ENCODE measurements around the gene ADK.

Gene ADK

DNA sequence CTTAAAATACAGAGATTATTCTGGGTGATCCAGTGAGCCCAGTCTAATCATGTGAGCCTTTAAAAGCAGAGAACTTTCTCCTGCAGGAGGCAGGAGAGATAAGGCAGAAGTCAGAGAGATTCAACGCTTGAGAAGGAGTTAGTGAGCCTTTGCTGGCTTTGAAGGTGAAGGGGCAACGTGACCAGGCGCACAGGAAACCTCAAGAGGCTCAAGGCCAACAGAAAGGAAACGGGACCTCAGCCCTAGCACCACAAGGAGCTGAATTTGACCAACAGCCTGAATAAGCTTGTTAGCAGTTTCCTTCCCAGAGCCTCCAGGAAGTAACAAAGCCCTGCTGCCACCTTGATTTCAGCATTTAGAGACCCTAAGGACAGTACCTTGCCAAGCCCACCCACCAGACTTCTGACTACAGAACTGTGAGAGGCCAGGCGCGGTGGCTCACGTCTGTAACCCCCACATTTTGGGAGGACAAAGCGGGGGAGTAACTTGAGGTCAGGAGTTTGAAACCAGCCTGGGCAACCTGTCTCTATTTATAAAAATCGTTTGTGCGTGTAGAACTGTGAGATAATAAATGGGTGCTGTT lies 588.1 kb downstream of the ADK start:
- DNase-seq (ENCODE audit: low read depth in 2 of 2), result no peak

DNA sequence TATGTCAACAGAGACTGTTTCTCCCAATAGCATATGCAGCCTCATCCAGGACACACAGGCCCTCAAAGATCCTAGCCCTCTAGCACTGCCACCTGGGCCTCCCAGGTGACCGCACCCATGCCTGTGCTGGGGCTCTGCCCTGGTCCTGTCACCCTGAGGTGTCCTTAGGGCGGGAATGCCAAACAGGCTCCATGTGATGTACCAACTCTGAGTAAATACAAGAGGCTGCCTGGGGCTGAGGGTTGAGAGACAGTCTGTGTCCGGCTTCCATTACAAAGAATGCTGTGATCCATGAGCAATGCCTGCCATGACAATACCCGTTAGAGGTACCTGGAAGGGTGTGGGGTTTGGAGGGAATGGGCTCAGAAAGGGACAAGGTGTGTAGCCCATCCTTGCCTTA lies 592.4 kb downstream of the ADK start:
- no peak for DNase-seq (ENCODE audit: low read depth in 2 of 2)

DNA sequence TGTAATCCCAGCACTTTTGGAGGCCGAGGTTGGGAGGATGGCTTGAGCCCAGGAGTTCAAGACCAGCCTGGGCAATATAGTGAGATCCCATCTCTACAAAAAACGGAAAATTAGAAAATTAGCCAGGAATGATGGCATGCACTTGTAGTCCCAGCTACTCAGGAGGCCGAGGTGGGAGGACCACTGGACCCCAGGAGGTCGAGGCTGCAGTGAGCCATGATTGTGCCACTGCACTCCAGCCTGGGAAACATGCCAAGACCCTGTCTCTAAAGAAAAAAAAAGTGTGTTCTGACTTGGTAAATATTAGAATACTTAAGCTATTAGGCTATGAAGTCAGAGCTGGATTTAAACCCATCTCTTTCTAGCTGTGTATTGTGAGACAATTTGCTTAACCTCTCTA lies 594.4 kb downstream of the ADK start:
- DNase-seq (ENCODE audit: low read depth in 2 of 2), result no peak

DNA sequence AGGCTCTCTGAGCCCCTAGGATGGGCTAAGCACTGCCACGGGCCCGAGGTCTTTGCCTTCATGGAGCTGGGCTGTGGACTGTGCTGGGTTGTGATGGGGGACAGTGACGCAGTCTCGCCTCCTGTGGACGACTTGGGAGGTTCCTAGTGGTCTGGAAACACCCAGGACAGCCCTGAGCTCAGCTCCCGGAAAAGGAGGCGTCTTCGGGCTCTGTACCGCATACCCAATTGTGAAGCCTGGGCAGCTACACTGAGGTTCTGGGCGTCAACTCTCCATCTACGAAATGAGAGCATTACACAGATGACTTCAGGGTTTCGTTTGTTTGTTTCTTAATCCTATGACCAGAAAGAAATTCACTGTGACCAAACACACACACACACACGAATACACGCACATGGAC lies 595.8 kb downstream of the ADK start:
- DNase-seq (ENCODE audit: low read depth in 2 of 2), result no peak

DNA sequence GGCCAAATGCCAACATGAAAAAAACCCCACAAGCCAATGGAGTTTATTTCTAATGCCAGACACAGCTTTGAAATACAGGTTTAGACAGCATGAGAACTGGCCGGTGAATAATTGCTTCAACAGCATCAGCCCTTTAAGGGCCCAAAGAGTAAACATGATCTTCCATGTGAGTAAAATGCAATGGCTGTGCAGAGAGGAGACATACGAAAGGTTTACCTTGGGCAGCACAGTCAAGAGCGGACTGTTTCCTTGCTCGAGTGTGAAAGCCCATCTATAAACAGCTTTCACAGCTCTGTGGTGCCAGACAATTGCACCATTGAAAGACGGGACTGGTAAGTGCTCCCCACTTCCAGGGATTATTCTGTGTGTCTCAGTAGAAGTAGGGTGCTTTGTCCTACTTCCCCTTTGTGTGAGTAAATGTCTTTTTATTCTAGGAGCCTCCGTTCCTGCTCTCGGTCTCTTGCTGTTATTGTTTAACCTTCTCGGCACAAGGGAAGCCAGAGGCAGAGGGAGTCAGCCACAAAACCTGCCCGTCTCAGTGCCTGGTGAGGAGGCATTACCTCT lies 597.5 kb downstream of the ADK start:
- no peak for DNase-seq (ENCODE audit: low read depth in 2 of 2)

DNA sequence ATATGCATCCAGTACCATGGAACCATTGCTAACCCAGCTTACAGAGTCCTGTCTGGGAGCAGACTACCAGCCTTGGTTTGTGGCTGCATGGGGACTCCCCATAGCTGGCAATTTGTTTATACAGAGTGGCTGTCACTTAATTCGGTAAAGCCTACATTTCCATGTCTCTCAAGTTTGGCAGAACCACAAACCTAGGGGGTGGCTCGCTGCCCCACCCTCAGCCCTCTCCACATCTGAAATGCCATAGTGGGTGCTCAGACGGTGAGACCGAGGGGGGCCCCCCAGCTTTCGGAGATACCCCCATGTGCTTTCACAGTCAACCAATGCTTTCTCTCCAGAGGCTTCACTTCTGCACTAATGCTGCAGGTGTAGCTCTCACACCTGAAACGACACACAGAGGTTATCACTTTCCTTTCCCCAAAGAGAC lies 599.8 kb downstream of the ADK start:
- DNase-seq (ENCODE audit: low read depth in 2 of 2), result no peak

DNA sequence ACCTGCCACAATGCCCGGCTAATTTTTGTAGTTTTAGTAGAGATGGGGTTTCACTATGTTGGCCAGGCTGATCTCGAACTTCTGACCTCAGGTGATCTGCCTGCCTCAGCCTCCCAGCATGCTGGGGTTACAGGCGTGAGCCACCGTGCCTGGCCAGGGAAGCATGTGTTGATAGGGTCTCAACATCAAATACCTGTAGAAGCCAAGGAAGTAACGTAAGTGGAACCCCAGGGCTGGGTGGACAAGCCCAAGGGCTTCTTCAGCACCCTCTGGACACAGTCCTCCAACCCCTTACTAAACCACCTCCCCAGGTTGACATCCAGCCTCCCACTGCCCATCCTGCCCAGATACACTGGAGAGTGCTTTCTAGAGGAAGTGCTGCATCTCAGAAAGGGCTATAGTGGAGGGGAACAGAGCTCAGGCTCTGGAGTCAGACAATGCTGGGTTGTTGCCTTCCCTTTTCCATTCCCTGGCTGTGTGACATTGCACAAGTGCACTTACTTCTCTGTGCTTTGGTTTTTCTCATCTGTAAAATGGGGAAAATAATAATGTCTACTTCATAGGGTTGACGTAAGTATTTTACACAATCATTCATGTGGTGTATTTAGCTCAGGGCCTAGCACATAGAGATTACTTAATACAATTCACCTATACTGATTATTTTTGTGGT lies 601.5 kb downstream of the ADK start:
- DNase-seq (ENCODE audit: low read depth in 2 of 2), result no peak

DNA sequence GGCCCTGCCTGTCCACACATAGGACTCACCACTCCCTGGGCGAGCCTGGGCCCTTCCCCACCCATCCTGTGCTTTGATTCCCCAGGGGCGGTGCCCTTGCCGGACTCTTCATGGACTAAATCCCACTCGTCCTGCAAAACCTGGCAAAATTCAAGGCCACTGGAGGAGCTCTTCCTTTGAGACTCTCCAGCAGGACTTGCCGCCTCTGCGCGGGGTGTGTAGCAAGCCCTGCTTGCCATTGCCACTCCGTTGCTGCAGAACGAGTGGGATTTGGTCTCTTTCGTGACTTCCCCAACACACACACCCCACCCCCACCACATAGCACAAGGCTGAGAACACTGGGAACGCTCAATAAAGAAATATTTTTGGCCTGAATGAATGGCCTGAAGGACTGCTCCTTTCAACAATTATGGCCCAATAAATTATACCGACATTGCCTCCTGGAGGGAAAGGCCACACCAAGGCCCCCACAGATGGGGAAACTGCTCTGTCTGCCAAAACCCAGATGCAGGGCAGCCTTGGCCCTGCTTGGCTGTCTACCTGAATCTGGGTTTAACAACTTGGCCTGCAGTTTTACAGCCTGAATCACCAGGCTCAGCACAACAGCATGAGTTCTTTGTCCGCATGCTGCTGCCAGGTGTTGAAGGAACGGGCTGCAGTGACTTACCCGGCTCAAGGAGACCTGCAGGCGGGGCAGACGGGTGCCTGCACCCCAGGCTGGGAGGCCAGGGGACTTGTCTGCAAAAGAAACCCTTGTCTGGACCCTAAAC lies 602.6 kb downstream of the ADK start:
- no peak for DNase-seq (ENCODE audit: low read depth in 2 of 2)

DNA sequence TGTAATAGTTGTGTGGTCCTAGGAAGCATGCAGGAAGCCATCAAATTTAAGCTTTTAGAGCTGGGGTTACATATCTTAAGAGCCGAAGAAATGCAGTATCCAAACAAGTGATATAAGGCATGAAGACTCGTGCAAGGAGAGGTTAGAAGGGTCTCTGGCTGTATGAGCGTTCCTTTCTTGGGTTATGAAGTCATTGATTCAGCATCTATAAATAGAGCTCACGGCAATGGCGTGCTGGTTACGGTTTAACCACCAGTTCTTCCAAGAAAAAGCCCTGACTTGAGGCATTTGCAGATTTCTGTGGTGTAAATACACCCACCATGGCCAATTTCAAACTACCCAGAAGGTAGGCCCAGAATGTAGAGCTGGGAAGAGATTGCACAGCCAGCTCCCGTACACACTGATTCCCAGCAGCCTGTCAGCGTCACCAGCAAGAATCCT lies 603.4 kb downstream of the ADK start:
- no peak for DNase-seq (ENCODE audit: low read depth in 2 of 2)

DNA sequence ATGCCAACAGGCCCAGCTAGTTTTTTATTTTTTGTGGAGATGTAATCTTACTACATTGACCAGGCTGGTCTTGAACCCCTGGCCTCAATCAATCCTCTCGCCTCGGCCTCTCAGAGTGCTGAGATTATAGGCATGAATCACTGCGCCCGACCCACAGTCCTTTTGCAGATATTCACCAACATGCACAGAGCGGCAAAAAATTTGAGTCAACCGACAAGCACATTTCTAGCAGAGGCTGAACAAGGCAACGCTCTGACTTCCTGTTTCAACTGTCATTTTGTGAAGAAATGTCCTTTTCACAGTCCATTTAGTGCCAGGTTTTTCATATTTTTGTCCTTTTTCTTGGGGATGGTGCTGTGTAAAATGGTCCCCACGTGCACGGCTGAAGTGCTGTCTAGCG lies 604.3 kb downstream of the ADK start:
- DNase-seq (ENCODE audit: low read depth in 2 of 2), result no peak

Measured in stimulated activated CD4-positive, alpha-beta T cell treated with anti-CD3 and anti-CD28 coated beads, Interleukin-1b, Interleukin-23, amount 100 ng/mL, for 1 hour (primary cell).